Endothelial cell of umbilical vein (primary cell): ENCODE measurements around the gene ATXN10. TPM values are rescaled to one million over a fixed set of nuclear protein-coding genes. Genes with fewer than 3 reads are reported as not detected.

Experiments used
- BruUV-seq: library from RNA; stranded (reverse); fragments of 400-500 nt; replicated peaks from 2 replicates; lab custom pipeline; 2021; lab: Mats Ljungman, UMichigan
- CTCF ChIA-PET: fragments of 300-600, 350-600 bp; sonication (Branson Sonifier 250); formaldehyde crosslinking; loops from one replicate; lab custom pipeline; 2021; ENCODE audit warnings: antibody characterized with exemption, inconsistent platforms; lab: Charles Lee
- POLR2A ChIA-PET: fragments of 300-600, 350-600 bp; sonication (Branson Sonifier 250); formaldehyde crosslinking; loops from one replicate; lab custom pipeline; 2021; ENCODE audit warnings: antibody characterized with exemption, inconsistent platforms; lab: Charles Lee
- DNase-seq: peaks from one replicate; pipeline ENCODE4 v3.0.0-alpha.2; 2011; ENCODE audit warnings: low read depth, low spot score
- FAIRE-seq: peaks from 2 replicates; lab custom pipeline; 2011; peaks lifted over from hg19 to GRCh38; lab: Jason Lieb, UNC
- H2AFZ ChIP-seq: 2 replicates; pipeline ENCODE4 v1.6.0; 2012; ENCODE audit warnings: low read depth, low read length, control low read depth, inconsistent platforms
- H3K27ac ChIP-seq: 2 replicates; pipeline ENCODE4 v1.5.1; 2011; ENCODE audit warnings: low read depth, mild to moderate bottlenecking, control low read depth, low read length, moderate library complexity; ENCODE audit not compliant: insufficient read depth
- H3K27me3 ChIP-seq, 2 experiments: 2 replicates each; pipeline versions ENCODE4 v1.6.0 to v1.6.1; 2011; ENCODE audit warnings: low read length in 2 of 2, mixed read lengths in 1 of 2; ENCODE audit not compliant: control insufficient read depth in 2 of 2, insufficient read depth in 2 of 2
- H3K36me3 ChIP-seq, 2 experiments: 2 replicates in 1 of 2; 3 replicates in 1 of 2; pipeline ENCODE4 v1.5.1; 2011; ENCODE audit warnings: low read length in 2 of 2, mild to moderate bottlenecking in 1 of 2, moderate library complexity in 1 of 2; ENCODE audit not compliant: control insufficient read depth in 2 of 2, insufficient read depth in 2 of 2; ENCODE audit errors: extremely low read depth in 1 of 2
- H3K4me1 ChIP-seq: 3 replicates; pipeline ENCODE4 v1.5.1; 2011; ENCODE audit warnings: mild to moderate bottlenecking, low read length; ENCODE audit not compliant: control insufficient read depth, insufficient read depth; ENCODE audit errors: extremely low read depth
- H3K4me2 ChIP-seq: 2 replicates; pipeline ENCODE4 v1.6.1; 2011; ENCODE audit warnings: low read length, control low read depth, mixed read lengths; ENCODE audit not compliant: insufficient read depth
- H3K4me3 ChIP-seq, 3 experiments: fragments of 200-600 bp in 1 of 3; sonication (generic), shearing (Covaris generic) in 1 of 3; replicated peaks in 1 of 3; 2 replicates each; pipeline ENCODE4 v1.5.1; 2011 to 2016; ENCODE audit warnings: control low read depth in 3 of 3, low read length in 3 of 3, mild to moderate bottlenecking in 2 of 3, inconsistent platforms in 1 of 3, low read depth in 1 of 3, moderate library complexity in 1 of 3; ENCODE audit not compliant: insufficient read depth in 1 of 3
- H3K79me2 ChIP-seq: 2 replicates; pipeline ENCODE4 v1.6.0; 2012; ENCODE audit warnings: low read length, inconsistent platforms; ENCODE audit not compliant: control insufficient read depth, insufficient read depth
- H3K9ac ChIP-seq: replicated peaks from 2 replicates; pipeline ENCODE3; 2011; ENCODE audit warnings: low read length, control low read depth; ENCODE audit not compliant: insufficient read depth; ENCODE audit errors: extremely low read depth
- H3K9me1 ChIP-seq: replicated peaks from 3 replicates; pipeline ENCODE4 v1.6.0; 2011; ENCODE audit warnings: mild to moderate bottlenecking, low read length; ENCODE audit not compliant: control insufficient read depth, insufficient read depth; ENCODE audit errors: extremely low read depth
- H3K9me3 ChIP-seq: replicated peaks from 2 replicates; pipeline ENCODE4 v1.5.1; 2012; ENCODE audit warnings: low read length, inconsistent platforms; ENCODE audit not compliant: control insufficient read depth, insufficient read depth
- H4K20me1 ChIP-seq: replicated peaks from 2 replicates; pipeline ENCODE3; 2011; ENCODE audit warnings: mild to moderate bottlenecking, low read length; ENCODE audit not compliant: control insufficient read depth, insufficient read depth; ENCODE audit errors: extremely low read depth
- EZH2 ChIP-seq: IDR thresholded peaks from 2 replicates; pipeline ENCODE4 v1.6.1; 2012; ENCODE audit warnings: borderline replicate concordance, low read depth, mild to moderate bottlenecking, moderate library complexity, low read length, inconsistent platforms; ENCODE audit not compliant: severe bottlenecking
- FOS ChIP-seq: IDR thresholded peaks from 2 replicates; pipeline ENCODE4 v1.6.1; 2011; ENCODE audit warnings: mild to moderate bottlenecking, low read length, moderate library complexity, borderline replicate concordance; ENCODE audit not compliant: insufficient read depth
- GATA2 ChIP-seq: IDR thresholded peaks from 2 replicates; pipeline ENCODE4 v1.7.0; 2011; ENCODE audit warnings: low read depth, mild to moderate bottlenecking, moderate library complexity, mixed read lengths, low read length; ENCODE audit not compliant: insufficient read length, insufficient read depth
- JUN ChIP-seq: IDR thresholded peaks from 2 replicates; pipeline ENCODE4 v1.6.1; 2011; ENCODE audit warnings: borderline replicate concordance, low read depth; ENCODE audit not compliant: insufficient read length, insufficient read depth
- MYC ChIP-seq: IDR thresholded peaks from one replicate; pipeline ENCODE4 v1.6.1; 2011; ENCODE audit warnings: mild to moderate bottlenecking, low read depth, low read length
- POLR2A ChIP-seq: IDR thresholded peaks from 2 replicates; pipeline ENCODE4 v1.6.1; 2012; ENCODE audit warnings: low read depth, mild to moderate bottlenecking, control low read depth, low read length
- POLR2AphosphoS5 ChIP-seq: IDR thresholded peaks from 2 replicates; pipeline ENCODE4 v1.6.1; 2012; ENCODE audit warnings: low read depth, mild to moderate bottlenecking, control low read depth, low read length, moderate library complexity; ENCODE audit not compliant: insufficient read depth
- dilution Hi-C: fragments of 300-500 bp; cut with MboI; formaldehyde crosslinking; loops from one replicate; pipeline ENCODE4 v1.15.0; 2019; ENCODE audit warnings: low sequenced_read_pairs; ENCODE audit not compliant: extremely low pct_ligation_motif_present
- intact Hi-C: fragments of 100-400 bp; cut with micrococcal nuclease; formaldehyde crosslinking; loops from one replicate; pipeline ENCODE4 v1.10.0; 2022
- polyA plus RNA-seq, 4 experiments: library from polyadenylated mRNA; depleted of rRNA in 3 of 4; stranded (reverse) in 3 of 4; unstranded in 1 of 4; fragments of >200 nt; gene quantifications; 2 replicates each; pipeline versions ENCODE4 v1.2.1 to v1.2.3, GENCODE V29; 2011 to 2012; ENCODE audit warnings: missing spikeins in 1 of 4
- total RNA-seq: library from RNA; stranded (reverse); gene quantifications from 2 replicates; pipeline ENCODE4 v1.2.3, GENCODE V29; 2021
- TF ChIP-seq, protein P1 (sequence below): IDR thresholded peaks from 2 replicates; pipeline ENCODE4 v1.6.1; 2011; ENCODE audit not compliant: insufficient read depth, insufficient read length
- TF ChIP-seq, protein P2 (sequence below), 2 donors: IDR thresholded peaks; 1 replicate in 1 of 2; 2 replicates in 1 of 2; pipeline ENCODE4 v1.5.1; 2011; ENCODE audit warnings: low read length in 2 of 2, mild to moderate bottlenecking in 2 of 2, moderate library complexity in 2 of 2, control low read depth in 1 of 2, inconsistent platforms in 1 of 2, low read depth in 1 of 2; ENCODE audit not compliant: insufficient read depth in 1 of 2; ENCODE audit errors: extremely low read depth in 1 of 2

The ATXN10 gene
- total and polyA plus RNA-seq, 2 donors (not counting 3 experiments of a cell fraction or from before 2014, with no cell fraction given): 73.2 to 91.9 TPM

DNA sequence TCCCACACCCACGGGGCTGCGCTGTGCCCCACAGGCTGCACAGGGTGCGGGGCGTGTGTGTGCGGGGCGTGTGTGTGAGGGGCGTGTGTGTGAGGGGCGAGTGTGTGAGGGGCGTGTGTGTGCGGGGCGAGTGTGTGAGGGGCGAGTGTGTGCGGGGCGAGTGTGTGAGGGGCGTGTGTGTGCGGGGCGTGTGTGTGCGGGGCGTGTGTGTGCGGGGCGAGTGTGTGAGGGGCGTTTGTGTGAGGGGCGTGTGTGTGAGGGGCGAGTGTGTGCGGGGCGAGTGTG lies 218.7 kb downstream of the ATXN10 start:
- Histone ChIP-seq H3K79me2 (no peaks in the 10 kb centered on the region), H3K4me2 (no peak overlapping the region), H3K4me1 (no peaks in the 10 kb centered on the region), H4K20me1 (no peaks in the 10 kb centered on the region), H3K27me3 (peaks cover 0 to 3% of the 10 kb centered on the region in 2 experiments), H3K9me3 (no peaks in the 10 kb centered on the region), H3K9ac (no peak overlapping the region), H2AFZ (no peak overlapping the region), H3K4me3 (no peak overlapping the region), H3K27ac (no peak overlapping the region), H3K9me1 (no peaks in the 10 kb centered on the region), H3K36me3 (no peaks in the 10 kb centered on the region)
- BruUV-seq: no TSS peak
- POLR2A ChIA-PET: no interaction called here
- no peak for TF ChIP-seq JUN
- TF ChIP-seq EZH2: no peak
- TF ChIP-seq, protein P1, sequence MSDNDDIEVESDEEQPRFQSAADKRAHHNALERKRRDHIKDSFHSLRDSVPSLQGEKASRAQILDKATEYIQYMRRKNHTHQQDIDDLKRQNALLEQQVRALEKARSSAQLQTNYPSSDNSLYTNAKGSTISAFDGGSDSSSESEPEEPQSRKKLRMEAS: no peak
- no peak for TF ChIP-seq POLR2AphosphoS5
- TF ChIP-seq, protein P2, sequence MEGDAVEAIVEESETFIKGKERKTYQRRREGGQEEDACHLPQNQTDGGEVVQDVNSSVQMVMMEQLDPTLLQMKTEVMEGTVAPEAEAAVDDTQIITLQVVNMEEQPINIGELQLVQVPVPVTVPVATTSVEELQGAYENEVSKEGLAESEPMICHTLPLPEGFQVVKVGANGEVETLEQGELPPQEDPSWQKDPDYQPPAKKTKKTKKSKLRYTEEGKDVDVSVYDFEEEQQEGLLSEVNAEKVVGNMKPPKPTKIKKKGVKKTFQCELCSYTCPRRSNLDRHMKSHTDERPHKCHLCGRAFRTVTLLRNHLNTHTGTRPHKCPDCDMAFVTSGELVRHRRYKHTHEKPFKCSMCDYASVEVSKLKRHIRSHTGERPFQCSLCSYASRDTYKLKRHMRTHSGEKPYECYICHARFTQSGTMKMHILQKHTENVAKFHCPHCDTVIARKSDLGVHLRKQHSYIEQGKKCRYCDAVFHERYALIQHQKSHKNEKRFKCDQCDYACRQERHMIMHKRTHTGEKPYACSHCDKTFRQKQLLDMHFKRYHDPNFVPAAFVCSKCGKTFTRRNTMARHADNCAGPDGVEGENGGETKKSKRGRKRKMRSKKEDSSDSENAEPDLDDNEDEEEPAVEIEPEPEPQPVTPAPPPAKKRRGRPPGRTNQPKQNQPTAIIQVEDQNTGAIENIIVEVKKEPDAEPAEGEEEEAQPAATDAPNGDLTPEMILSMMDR (IDR thresholded peaks at IDR 0.05; ENCODE audit: extremely low read depth in 1 of 2, insufficient read depth in 1 of 2, low read depth in 1 of 2, low read length in 2 of 2): no peak
- no peak for TF ChIP-seq FOS
- TF ChIP-seq MYC: no peak
- TF ChIP-seq GATA2: no peak
- no peak for TF ChIP-seq POLR2A
- CTCF ChIA-PET: no interaction called here
- intact Hi-C loops (no loop called here), dilution Hi-C loops (no loop called here)
- DNase-seq: no peak
- no peak for FAIRE-seq
